K562 (cell line): ENCODE measurements around the gene NLRX1. TPM values are rescaled to one million over a fixed set of nuclear protein-coding genes. Genes with fewer than 3 reads are reported as not detected.
A peak's percentile ranks its signal among the peaks of the same experiment; 100 is the strongest.

Experiments
- ATAC-seq: fragments of 200-7000 bp; cut with Tn5 transposase; 3 replicates; pipeline ENCODE4 v1.9.1; 2020; ENCODE audit warnings: moderate library complexity
- BruUV-seq: library from RNA; stranded (reverse); fragments of 400-500 nt; replicated peaks from 2 replicates; lab custom pipeline; 2021; lab: Mats Ljungman, UMichigan
- CTCF ChIA-PET: fragments of 300-600 bp; formaldehyde crosslinking; extraction: SDS; loops from one replicate; lab custom pipeline; 2021; ENCODE audit warnings: low intra/inter-chr PET ratio; lab: Yijun Ruan, JAX
- POLR2A ChIA-PET: fragments of 300-600, 350-650 bp; sonication (Branson Sonifier 250); formaldehyde crosslinking; extraction: SDS; loops from one replicate; lab custom pipeline; 2021; ENCODE audit warnings: antibody characterized with exemption, inconsistent platforms; lab: Yijun Ruan, JAX
- DNase-seq, 4 experiments: peaks; one replicate each; pipeline versions ENCODE4 v3.0.0 to v3.0.0-alpha.2; 2011 to 2018; ENCODE audit warnings: low spot score in 3 of 4, mixed read lengths in 3 of 4; ENCODE audit errors: extremely low read depth in 1 of 4
- FAIRE-seq: peaks from 2 replicates; lab custom pipeline; 2011; peaks lifted over from hg19 to GRCh38; lab: Jason Lieb, UNC
- H2AFZ ChIP-seq: 2 replicates; pipeline ENCODE4 v1.6.0; 2011; ENCODE audit warnings: low read depth, low read length, control low read depth, inconsistent platforms
- H3K27ac ChIP-seq: fragments of 200-600 bp; 3 replicates; pipeline ENCODE4 v1.8.0; 2011; ENCODE audit warnings: low read depth, mild to moderate bottlenecking, control low read depth, inconsistent platforms, low read length, moderate library complexity, mixed read lengths; ENCODE audit errors: extremely low read depth
- H3K27me3 ChIP-seq, 2 experiments: fragments of 300-600 bp in 1 of 2; 2 replicates in 1 of 2; 3 replicates in 1 of 2; pipeline versions ENCODE4 v1.6.0 to v1.8.0; 2011; ENCODE audit warnings: inconsistent platforms in 2 of 2, low read length in 2 of 2, mild to moderate bottlenecking in 1 of 2, mixed read lengths in 1 of 2, moderate library complexity in 1 of 2; ENCODE audit not compliant: control insufficient read depth in 2 of 2, insufficient read depth in 2 of 2
- H3K36me3 ChIP-seq: fragments of 300-600 bp; 3 replicates; pipeline ENCODE4 v1.8.0; 2011; ENCODE audit warnings: mild to moderate bottlenecking, low read length, inconsistent platforms; ENCODE audit not compliant: control insufficient read depth, insufficient read depth
- H3K4me1 ChIP-seq, 2 experiments: fragments of 200-600 bp in 1 of 2; replicated peaks in 1 of 2; 2 replicates in 1 of 2; 3 replicates in 1 of 2; pipeline versions ENCODE4 v1.5.1 to v1.8.0; 2011; ENCODE audit warnings: inconsistent platforms in 2 of 2, low read length in 2 of 2, mild to moderate bottlenecking in 1 of 2, mixed read lengths in 1 of 2, moderate library complexity in 1 of 2; ENCODE audit not compliant: control insufficient read depth in 2 of 2, insufficient read depth in 2 of 2
- H3K4me2 ChIP-seq: 2 replicates; pipeline ENCODE4 v1.6.1; 2011; ENCODE audit warnings: low read length, control low read depth, inconsistent platforms, mixed read lengths; ENCODE audit not compliant: insufficient read depth
- H3K4me3 ChIP-seq: fragments of 200-600 bp; sonication (generic), shearing (Covaris generic); 2 replicates; pipeline ENCODE4 v1.5.1; 2016; ENCODE audit warnings: control low read depth, inconsistent platforms
- H3K79me2 ChIP-seq: fragments of 200-600 bp; 3 replicates; pipeline ENCODE4 v1.8.0; 2011; ENCODE audit warnings: low read length, inconsistent platforms; ENCODE audit not compliant: control insufficient read depth, insufficient read depth
- H3K9ac ChIP-seq, 2 experiments: 2 replicates each; pipeline versions ENCODE4 v1.6.0 to v1.6.1; 2011; ENCODE audit warnings: low read depth in 2 of 2, low read length in 2 of 2, control low read depth in 1 of 2, inconsistent platforms in 1 of 2, mild to moderate bottlenecking in 1 of 2, mixed read lengths in 1 of 2; ENCODE audit not compliant: insufficient read depth in 1 of 2
- H3K9me1 ChIP-seq: one replicate; pipeline ENCODE4 v1.6.0; 2011; ENCODE audit warnings: inconsistent platforms, mild to moderate bottlenecking, low read length, moderate library complexity; ENCODE audit not compliant: control insufficient read depth, insufficient read depth
- H3K9me3 ChIP-seq: replicated peaks from 2 replicates; pipeline ENCODE4 v1.5.1; 2011; ENCODE audit warnings: low read depth, low read length, inconsistent platforms; ENCODE audit not compliant: control insufficient read depth, insufficient read depth
- H4K20me1 ChIP-seq: replicated peaks from 2 replicates; pipeline ENCODE4 v1.6.1; 2011; ENCODE audit warnings: low read length, inconsistent platforms, mixed read lengths; ENCODE audit not compliant: control insufficient read depth, insufficient read depth
- HIVEP1 ChIP-seq: fragments of 250-450 bp; sonication (Bioruptor Pico); IDR thresholded peaks from 2 replicates; pipeline ENCODE4 v1.4.0; 2020; ENCODE audit warnings: mild to moderate bottlenecking
- SMC3 ChIP-seq: conservative IDR thresholded peaks from 2 replicates; pipeline ENCODE4 v1.6.1; 2011; ENCODE audit warnings: low read depth, low read length, improper control_type of control experiment; ENCODE audit not compliant: insufficient read depth
- SUPT5H ChIP-seq: fragments of 450-650 bp; IDR thresholded peaks from 2 replicates; pipeline ENCODE4 v1.6.1; 2016
- TGIF2 ChIP-seq: sonication (generic); formaldehyde crosslinking; IDR thresholded peaks from 2 replicates; pipeline ENCODE4 v1.8.1; 2022; ENCODE audit warnings: mild to moderate bottlenecking, missing genetic modification reagents, moderate library complexity
- ZFP36 ChIP-seq: fragments of 150-350 bp; IDR thresholded peaks from 2 replicates; pipeline ENCODE4 v1.6.1; 2018; ENCODE audit warnings: low read length, low read depth; ENCODE audit not compliant: partially characterized antibody
- ZNF41 ChIP-seq: fragments of 250-450 bp; sonication (Bioruptor Pico); conservative IDR thresholded peaks from 2 replicates; pipeline ENCODE4 v1.4.0; 2020; ENCODE audit warnings: mild to moderate bottlenecking
- WGBS: fragments of 100-300 bp; shearing (Covaris generic); methylation state at CpG from one replicate; pipeline ENCODE4 v1.1.6; 2016; ENCODE audit warnings: low coverage, mixed read lengths; ENCODE audit not compliant: insufficient coverage; ENCODE audit errors: missing lambda C conversion rate; 5-methylcytosine and 5-hydroxymethylcytosine counted together
- in situ Hi-C: fragments of 300-500 bp; cut with MboI; formaldehyde crosslinking; loops from 4 replicates; pipeline ENCODE4 v1.15.0; 2018; ENCODE audit warnings: inconsistent platforms, mixed read lengths
- intact Hi-C: fragments of 100-400 bp; cut with micrococcal nuclease; formaldehyde crosslinking; loops from 2 replicates; pipeline ENCODE4 v1.14.2; 2022
- polyA plus RNA-seq, 8 experiments: library from polyadenylated mRNA; depleted of rRNA in 4 of 8; stranded (reverse) in 5 of 8; unstranded in 3 of 8; fragments of >200 nt; fragmentation: Nextera tagmentation in 2 of 8; fragmentation: Illumina TruSeq in 1 of 8; extraction: Ambion mirVana in 2 of 8; extraction: Trizol in 1 of 8; gene quantifications; 2 replicates each; pipeline versions ENCODE4 v1.2.1 to v1.2.3, GENCODE V29; 2011 to 2014; ENCODE audit warnings: inconsistent platforms in 1 of 8, missing spikeins in 1 of 8
- total RNA-seq, 7 experiments: library from RNA; depleted of rRNA in 6 of 7; stranded (reverse); fragments of >200 nt in 6 of 7; fragmentation: Illumina TruSeq in 2 of 7; extraction: Trizol in 2 of 7; gene quantifications; 2 replicates each; pipeline versions ENCODE4 v1.2.1 to v1.2.3, GENCODE V29; 2011 to 2021; ENCODE audit warnings: low replicate concordance in 1 of 7

NLRX1 gene
- total and polyA plus RNA-seq, 9 of the 15 experiments (the other 6 are each of a cell fraction or from before 2014, with no cell fraction given): 0.04 to 2.3 (median 0.69) TPM

DNA sequence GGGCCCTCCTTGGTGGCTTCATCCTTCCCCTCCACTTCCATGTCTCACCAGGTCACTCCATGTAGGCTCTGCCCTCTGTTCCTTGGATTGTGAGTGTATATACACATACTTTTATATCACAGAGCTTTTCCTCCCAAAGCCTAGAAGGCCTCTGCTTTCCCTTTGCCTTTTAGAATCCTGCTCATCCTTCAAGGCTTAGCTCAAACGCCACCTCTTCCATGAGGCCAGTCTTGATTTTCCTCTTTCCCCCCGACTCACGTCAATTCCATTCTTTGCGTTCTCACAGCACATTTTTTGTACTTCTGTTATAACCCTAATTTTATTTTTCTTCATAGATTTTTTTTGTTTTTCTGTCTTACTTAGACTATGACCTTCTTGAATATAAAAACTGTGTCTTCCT is 15.9 kb upstream of the NLRX1 start:
- 18% methylated on average over 4 of the region's 4 CpGs for WGBS
- H4K20me1 ChIP-seq: no peaks in the 10 kb centered on the region; the same call in 1 of the 2 replicates
- intact Hi-C loops: no loop called here
- H3K36me3 ChIP-seq: no peaks in the 10 kb centered on the region
- FAIRE-seq (no peak), DNase-seq (no peak), ATAC-seq (no peak)
- TF ChIP-seq ZNF41 (CRISPR knock-in tag) (no peak), ZFP36 (peak; percentile 91), SUPT5H (no peak), HIVEP1 (CRISPR knock-in tag) (no peak), TGIF2 (CRISPR knock-in tag) (no peak), SMC3 (no peak)
- H3K27ac ChIP-seq: no peak overlapping the region
- peaks cover 4 to 20% of the 10 kb centered on the region in 2 experiments; a peak in 4 of 5 replicates for H3K27me3 ChIP-seq
- CTCF ChIA-PET: interaction anchor here (0.7 kb wide), 1 partner anchor 46 kb away, joined by 3 read pairs; no protein-coding TSS in a partner anchor
- H3K4me2 ChIP-seq: no peak overlapping the region
- H2AFZ ChIP-seq: no peak overlapping the region
- in situ Hi-C loops: no loop called here
- H3K9ac ChIP-seq: 0 out of 4 replicates have a peak overlapping the region, but pooled peaks of 1 of the 2 experiments have one; percentile 33
- no peaks in the 10 kb centered on the region for H3K9me3 ChIP-seq
- no peak overlapping the region for H3K4me3 ChIP-seq
- no TSS peak for BruUV-seq
- POLR2A ChIA-PET: interaction anchor here (0.7 to 1.1 kb wide), 3 partner anchors 12 to 97 kb away, joined by 4 to 5 read pairs (median 4); no protein-coding TSS in a partner anchor
- H3K9me1 ChIP-seq: no peaks in the 10 kb centered on the region
- no peaks in the 10 kb centered on the region for H3K79me2 ChIP-seq
- peaks cover 19 to 37% of the 10 kb centered on the region in 2 experiments; a peak in 4 of 5 replicates for H3K4me1 ChIP-seq
